Measurements from ENCODE around the gene G2E3.
"Not testable (repeated sequence)": the region's sequence is repeated elsewhere in the genome, so short reads cannot be mapped to it uniquely, and the experiment has no call there.

The G2E3 gene

DNA sequence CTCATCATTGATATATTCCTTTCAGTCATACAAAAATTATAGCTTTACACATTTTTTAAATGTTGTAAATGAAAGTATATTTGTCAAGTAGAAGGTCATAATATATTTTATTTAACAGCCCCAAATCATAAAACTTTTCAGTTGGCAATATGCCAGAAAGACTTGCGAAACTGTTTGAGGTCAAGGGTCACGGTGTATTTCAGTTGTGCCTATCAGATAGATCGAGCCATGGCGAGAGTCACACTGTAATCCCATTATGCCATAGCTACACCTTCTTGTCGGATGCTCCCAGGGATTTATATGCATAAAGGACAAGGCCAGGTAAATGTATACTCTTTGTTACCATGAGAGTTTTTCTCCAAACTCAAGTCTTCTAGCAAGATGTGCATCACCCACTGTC is 26.7 kb upstream of the G2E3 start:
- H3K4me3 ChIP-seq (ENCODE audit: low read depth, low read length): no peak overlapping the region
- TF ChIP-seq MAX (IDR thresholded peaks at IDR 0.05; ENCODE audit: low read depth, low read length): no peak
- TF ChIP-seq POLR2A (IDR thresholded peaks at IDR 0.05; ENCODE audit: extremely low read depth, insufficient read length): no peak
- TF ChIP-seq MYC (IDR thresholded peaks at IDR 0.05; ENCODE audit: low read depth, low read length): no peak
- TF ChIP-seq, protein P1, sequence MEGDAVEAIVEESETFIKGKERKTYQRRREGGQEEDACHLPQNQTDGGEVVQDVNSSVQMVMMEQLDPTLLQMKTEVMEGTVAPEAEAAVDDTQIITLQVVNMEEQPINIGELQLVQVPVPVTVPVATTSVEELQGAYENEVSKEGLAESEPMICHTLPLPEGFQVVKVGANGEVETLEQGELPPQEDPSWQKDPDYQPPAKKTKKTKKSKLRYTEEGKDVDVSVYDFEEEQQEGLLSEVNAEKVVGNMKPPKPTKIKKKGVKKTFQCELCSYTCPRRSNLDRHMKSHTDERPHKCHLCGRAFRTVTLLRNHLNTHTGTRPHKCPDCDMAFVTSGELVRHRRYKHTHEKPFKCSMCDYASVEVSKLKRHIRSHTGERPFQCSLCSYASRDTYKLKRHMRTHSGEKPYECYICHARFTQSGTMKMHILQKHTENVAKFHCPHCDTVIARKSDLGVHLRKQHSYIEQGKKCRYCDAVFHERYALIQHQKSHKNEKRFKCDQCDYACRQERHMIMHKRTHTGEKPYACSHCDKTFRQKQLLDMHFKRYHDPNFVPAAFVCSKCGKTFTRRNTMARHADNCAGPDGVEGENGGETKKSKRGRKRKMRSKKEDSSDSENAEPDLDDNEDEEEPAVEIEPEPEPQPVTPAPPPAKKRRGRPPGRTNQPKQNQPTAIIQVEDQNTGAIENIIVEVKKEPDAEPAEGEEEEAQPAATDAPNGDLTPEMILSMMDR (IDR thresholded peaks at IDR 0.05; ENCODE audit: low read depth, low read length): no peak
- peak; percentile 4 for DNase-seq (ENCODE audit: low read depth)

DNA sequence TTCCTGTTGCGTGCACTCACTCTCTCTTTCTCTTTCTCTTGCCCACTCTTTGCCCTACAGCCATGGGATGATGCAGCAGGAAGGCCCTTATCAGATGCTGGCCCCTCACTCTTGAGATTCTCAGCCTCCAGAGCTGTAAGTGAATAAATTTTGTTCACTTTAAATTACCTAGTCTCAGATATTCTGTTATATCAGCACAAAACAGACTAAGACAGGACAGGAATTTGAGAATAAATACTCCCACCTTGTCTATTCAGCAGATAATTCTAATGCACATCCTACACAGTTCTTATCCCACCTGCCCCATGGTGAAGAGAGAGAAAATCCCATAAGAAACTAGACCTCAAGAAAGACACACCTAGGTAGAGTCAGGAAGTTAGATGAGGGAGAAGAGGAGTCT is 25.8 kb upstream of the G2E3 start:
- no peak overlapping the region for H3K4me3 ChIP-seq (ENCODE audit: low read depth, low read length)
- TF ChIP-seq POLR2A (IDR thresholded peaks at IDR 0.05; ENCODE audit: extremely low read depth, insufficient read length): no peak
- TF ChIP-seq, protein P1 (IDR thresholded peaks at IDR 0.05; ENCODE audit: low read depth, low read length): no peak
- no peak for TF ChIP-seq MYC (IDR thresholded peaks at IDR 0.05; ENCODE audit: low read depth, low read length)
- no peak for TF ChIP-seq MAX (IDR thresholded peaks at IDR 0.05; ENCODE audit: low read depth, low read length)
- DNase-seq (ENCODE audit: low read depth): no peak

DNA sequence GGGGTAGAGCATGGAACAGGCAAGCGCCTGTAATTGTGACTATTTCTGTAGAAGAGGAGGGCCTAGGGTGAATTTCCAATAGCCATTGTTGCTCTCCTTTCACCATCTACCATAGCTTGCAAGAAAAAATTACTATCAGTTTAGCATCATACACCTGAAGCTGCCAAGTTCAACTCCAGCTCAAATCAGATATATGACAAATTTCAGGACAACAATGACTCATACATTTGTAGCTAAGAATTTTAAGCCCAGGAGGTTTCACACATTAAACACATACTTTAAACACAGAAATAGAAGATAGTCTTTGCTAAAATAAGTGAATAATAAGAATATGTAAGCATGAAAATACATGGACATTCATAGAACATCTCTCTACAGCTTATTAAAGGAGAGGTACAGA is 17.6 kb upstream of the G2E3 start:
- no peak overlapping the region for H3K4me3 ChIP-seq (ENCODE audit: low read depth, low read length)
- TF ChIP-seq POLR2A (IDR thresholded peaks at IDR 0.05; ENCODE audit: extremely low read depth, insufficient read length) (no peak), MYC (IDR thresholded peaks at IDR 0.05; ENCODE audit: low read depth, low read length) (no peak), MAX (IDR thresholded peaks at IDR 0.05; ENCODE audit: low read depth, low read length) (no peak)
- TF ChIP-seq, protein P1 (IDR thresholded peaks at IDR 0.05; ENCODE audit: low read depth, low read length): no peak
- DNase-seq (ENCODE audit: low read depth): no peak

DNA sequence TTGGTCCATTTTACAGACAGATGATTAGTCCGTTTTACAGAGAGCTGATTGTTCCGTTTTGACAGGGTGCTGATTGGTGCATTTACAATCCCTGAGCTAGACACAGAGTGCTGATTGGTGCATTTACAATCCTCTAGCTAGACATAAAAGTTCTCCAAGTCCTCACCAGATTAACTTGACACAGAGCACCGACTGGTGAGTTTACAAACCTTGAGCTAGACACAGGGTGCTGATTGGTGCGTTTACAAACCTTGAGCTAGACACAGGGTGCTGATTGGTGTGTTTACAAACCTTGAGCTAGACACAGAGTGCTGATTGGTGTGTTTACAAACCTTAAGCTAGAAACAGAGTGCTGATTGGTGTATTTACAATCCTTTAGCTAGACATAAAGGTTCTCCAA is 12.2 kb upstream of the G2E3 start:
- DNase-seq (ENCODE audit: low read depth): not testable (repeated sequence)

GRCh38 chr14:30547388-30548048 is 11.4 kb upstream of the G2E3 start:
- no peak for TF ChIP-seq MYC (IDR thresholded peaks at IDR 0.05; ENCODE audit: low read depth, low read length)
- TF ChIP-seq POLR2A (IDR thresholded peaks at IDR 0.05; ENCODE audit: extremely low read depth, insufficient read length): no peak
- TF ChIP-seq, protein P1 (IDR thresholded peaks at IDR 0.05; ENCODE audit: low read depth, low read length): no peak
- no peak for TF ChIP-seq MAX (IDR thresholded peaks at IDR 0.05; ENCODE audit: low read depth, low read length)
- no peak for DNase-seq (ENCODE audit: low read depth)
- no peak overlapping the region for H3K4me3 ChIP-seq (ENCODE audit: low read depth, low read length)

More for the DNA sequence above, 12.2 kb upstream of the G2E3 start:
- H3K4me3 ChIP-seq (ENCODE audit: low read depth, low read length): not testable (repeated sequence)

DNA sequence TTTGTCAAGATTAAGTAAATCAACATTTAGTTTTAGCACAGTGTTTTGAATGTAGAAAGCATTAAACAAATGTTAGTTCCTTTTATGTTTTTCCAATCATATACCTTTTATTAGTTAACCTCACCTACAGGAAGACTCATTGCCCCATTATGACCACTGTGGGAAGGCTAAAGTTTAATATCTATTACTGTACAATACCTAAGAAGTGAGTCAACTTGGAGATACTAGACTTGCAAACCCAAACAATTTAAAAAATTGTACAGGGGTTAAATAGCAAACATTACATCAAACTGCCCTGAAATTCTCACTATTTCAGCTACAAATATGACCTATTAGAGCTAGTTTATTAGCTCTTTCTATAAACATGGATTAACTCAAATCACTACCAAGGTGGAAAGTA is 8.6 kb upstream of the G2E3 start:
- no peak for TF ChIP-seq MYC (IDR thresholded peaks at IDR 0.05; ENCODE audit: low read depth, low read length)
- no peak for TF ChIP-seq POLR2A (IDR thresholded peaks at IDR 0.05; ENCODE audit: extremely low read depth, insufficient read length)
- TF ChIP-seq, protein P1 (IDR thresholded peaks at IDR 0.05; ENCODE audit: low read depth, low read length): no peak
- no peak for TF ChIP-seq MAX (IDR thresholded peaks at IDR 0.05; ENCODE audit: low read depth, low read length)
- H3K4me3 ChIP-seq (ENCODE audit: low read depth, low read length): no peak overlapping the region
- no peak for DNase-seq (ENCODE audit: low read depth)
